IPS-NIHi7 (cell line): ENCODE results near the gene LRMDA.

Experiments
- DNase-seq: peaks from one replicate; pipeline ENCODE4 v3.0.0; 2012; ENCODE audit warnings: mixed read lengths; ENCODE audit errors: extremely low spot score

LRMDA gene

GRCh38 chr10:75418712-75419111 lies 12.7 kb upstream of the LRMDA start:
- DNase-seq = no peak

GRCh38 chr10:75422913-75423312 lies 8.5 kb upstream of the LRMDA start:
- DNase-seq = no peak

GRCh38 chr10:75424571-75424970 lies 6.9 kb upstream of the LRMDA start:
- DNase-seq = no peak

GRCh38 chr10:75425291-75426079 lies 5.9 kb upstream of the LRMDA start:
- no peak for DNase-seq

- no peak for DNase-seq
Measured at GRCh38 chr10:75426880-75427279, 4.5 kb upstream of the LRMDA start.

- DNase-seq = no peak
Measured at GRCh38 chr10:75427951-75428350, 3.5 kb upstream of the LRMDA start.

GRCh38 chr10:75428434-75429158 lies 2.8 kb upstream of the LRMDA start:
- DNase-seq = no peak

- DNase-seq = no peak
Measured at GRCh38 chr10:75429159-75429827, 2.1 kb upstream of the LRMDA start.

GRCh38 chr10:75430000-75430763 lies 1.2 kb upstream of the LRMDA start:
- peak; percentile 69 for DNase-seq

- DNase-seq = no peak
Measured at GRCh38 chr10:75432176-75432575, 752 bp downstream of the LRMDA start.

- DNase-seq = no peak
Measured at GRCh38 chr10:75432763-75433162, 1.3 kb downstream of the LRMDA start.

- no peak for DNase-seq
Measured at GRCh38 chr10:75433216-75433615, 1.8 kb downstream of the LRMDA start.

GRCh38 chr10:75434291-75434690 lies 2.9 kb downstream of the LRMDA start:
- no peak for DNase-seq

GRCh38 chr10:75435291-75435690 lies 3.9 kb downstream of the LRMDA start:
- DNase-seq = no peak

- no peak for DNase-seq
Measured at GRCh38 chr10:75436896-75437295, 5.5 kb downstream of the LRMDA start.

- no peak for DNase-seq
Measured at GRCh38 chr10:75437693-75438092, 6.3 kb downstream of the LRMDA start.

GRCh38 chr10:75438275-75438674 lies 6.9 kb downstream of the LRMDA start:
- no peak for DNase-seq

- DNase-seq = no peak
Measured at GRCh38 chr10:75439811-75440210, 8.4 kb downstream of the LRMDA start.

GRCh38 chr10:75440271-75440793 lies 8.9 kb downstream of the LRMDA start:
- no peak for DNase-seq

GRCh38 chr10:75441196-75441595 lies 9.8 kb downstream of the LRMDA start:
- DNase-seq = no peak

GRCh38 chr10:75441682-75442081 lies 10.3 kb downstream of the LRMDA start:
- DNase-seq = no peak

GRCh38 chr10:75443362-75443761 lies 11.9 kb downstream of the LRMDA start:
- no peak for DNase-seq
